Activated CD4-positive, CD25-positive, alpha-beta regulatory T cell treated with anti-CD3 and anti-CD28 coated beads, Interleukin-2, amount 50 U/mL, for 24 hours (primary cell): ENCODE measurements around the gene CFL1.

ENCODE experiments used
- ATAC-seq, 2 donors: fragments of 150-1000 bp; cut with Tn5 transposase; one replicate each; pipeline ENCODE4 v1.10.0; 2021; ENCODE audit warnings: mild to moderate bottlenecking in 1 of 2, moderate library complexity in 1 of 2

Gene CFL1

GRCh38 chr11:65887723-65888162 lies 29.8 kb upstream of the CFL1 start:
- ATAC-seq: no peak

- ATAC-seq: no peak
Measured at GRCh38 chr11:65886826-65887722, 29.1 kb upstream of the CFL1 start.

- no peak for ATAC-seq
Measured at GRCh38 chr11:65885808-65886536, 28.0 kb upstream of the CFL1 start.

GRCh38 chr11:65885231-65885630 lies 27.3 kb upstream of the CFL1 start:
- no peak for ATAC-seq

GRCh38 chr11:65884716-65885092 lies 26.7 kb upstream of the CFL1 start:
- ATAC-seq: peak; percentile 46 to 48

- ATAC-seq: no peak
Measured at GRCh38 chr11:65883786-65884715, 26.1 kb upstream of the CFL1 start.

GRCh38 chr11:65883058-65883761 lies 25.2 kb upstream of the CFL1 start:
- ATAC-seq: no peak

GRCh38 chr11:65882120-65883057 lies 24.4 kb upstream of the CFL1 start:
- no peak for ATAC-seq

- no peak for ATAC-seq
Measured at GRCh38 chr11:65880844-65881421, 23.0 kb upstream of the CFL1 start.

GRCh38 chr11:65880027-65880426 lies 22.0 kb upstream of the CFL1 start:
- ATAC-seq: no peak

- peak; percentile 40 to 55 for ATAC-seq
Measured at GRCh38 chr11:65879617-65880016, 21.6 kb upstream of the CFL1 start, which contains the start of gene CTSW. CTSW (plus strand) TSS chr11:65879837; CDS start chr11:65879855, 18 bp downstream.

GRCh38 chr11:65873318-65874156 lies 15.6 kb upstream of the CFL1 start:
- ATAC-seq: peak; percentile 88

- no peak for ATAC-seq
Measured at GRCh38 chr11:65872586-65873317, 14.8 kb upstream of the CFL1 start, which contains the start of gene EFEMP2. EFEMP2 (minus strand) TSS chr11:65872800; CDS start chr11:65872354, 446 bp downstream.

- ATAC-seq: no peak
Measured at GRCh38 chr11:65871811-65872548, 14.0 kb upstream of the CFL1 start.

GRCh38 chr11:65870706-65871681 lies 13.0 kb upstream of the CFL1 start:
- ATAC-seq: no peak

- no peak for ATAC-seq
Measured at GRCh38 chr11:65870307-65870658, 12.3 kb upstream of the CFL1 start.
